Stimulated activated CD8-positive, alpha-beta memory T cell treated with anti-CD3 and anti-CD28 coated beads, Interleukin-12 subunit alpha, Interleukin-12 subunit beta, amount 100 ng/mL, for 1 hour (primary cell): ENCODE results near the gene ADPRHL1.

Source experiments
- DNase-seq: peaks from one replicate; pipeline ENCODE4 v3.0.0-alpha.2; 2020; ENCODE audit warnings: low read depth

The ADPRHL1 gene

GRCh38 chr13:113415032-113415431, 38.3 kb downstream of the ADPRHL1 start:
- DNase-seq = no peak

GRCh38 chr13:113414335-113414734, 39.0 kb downstream of the ADPRHL1 start:
- no peak for DNase-seq

GRCh38 chr13:113413898-113414282, 39.4 kb downstream of the ADPRHL1 start:
- no peak for DNase-seq

- no peak for DNase-seq
These were observed 40.0 kb downstream of the ADPRHL1 start for GRCh38 chr13:113413178-113413897.

- DNase-seq = no peak
These were observed 40.8 kb downstream of the ADPRHL1 start for GRCh38 chr13:113412440-113412839.

- no peak for DNase-seq
These were observed 41.9 kb downstream of the ADPRHL1 start for GRCh38 chr13:113411216-113412023.

- no peak for DNase-seq
These were observed 42.7 kb downstream of the ADPRHL1 start for GRCh38 chr13:113410472-113411201.

- DNase-seq = no peak
These were observed 44.7 kb downstream of the ADPRHL1 start for GRCh38 chr13:113408562-113408961.

- no peak for DNase-seq
These were observed 45.5 kb downstream of the ADPRHL1 start for GRCh38 chr13:113407531-113408393.

GRCh38 chr13:113407103-113407530, 46.2 kb downstream of the ADPRHL1 start:
- DNase-seq = no peak

GRCh38 chr13:113406321-113407102, 46.8 kb downstream of the ADPRHL1 start:
- DNase-seq = no peak

- no peak for DNase-seq
These were observed 47.6 kb downstream of the ADPRHL1 start for GRCh38 chr13:113405481-113406300.

- no peak for DNase-seq
These were observed 48.4 kb downstream of the ADPRHL1 start for GRCh38 chr13:113404723-113405471.

- DNase-seq = no peak
These were observed 48.9 kb downstream of the ADPRHL1 start for GRCh38 chr13:113404366-113404722.

GRCh38 chr13:113403255-113404104, 49.8 kb downstream of the ADPRHL1 start:
- DNase-seq = no peak

- DNase-seq = no peak
These were observed 50.6 kb downstream of the ADPRHL1 start for GRCh38 chr13:113402471-113403254.
